ENCODE data around the gene UMODL1. TPM values are rescaled to one million over a fixed set of nuclear protein-coding genes. Genes with fewer than 3 reads are reported as not detected.

UMODL1 gene
- total RNA-seq, 5 donors from 2014 or later (not counting 1 experiment from before 2014, with no cell fraction given), result 0.16 to 0.99 (median 0.82) TPM

- no peak for DNase-seq
- POLR2A ChIA-PET, result interaction anchor here in 1 of 2 donors (0.9 kb wide), 1 partner anchor 99 kb away, joined by 3 read pairs; no protein-coding TSS in a partner anchor
These were observed 88.5 kb downstream of the UMODL1 start for GRCh38 chr21:42159560-42160110.

GRCh38 chr21:42160111-42160721 is 89.1 kb downstream of the UMODL1 start:
- H3K4me3 Mint-ChIP-seq, result peak overlapping the region in 1 of 3 donors; percentile 44
- peaks cover 0 to 23% of the 10 kb centered on the region in 2 experiments for H3K27me3 ChIP-seq (replicated peaks in 1 of 2; ENCODE audit: control insufficient read depth in 2 of 2, extremely low read depth in 1 of 2, insufficient read depth in 2 of 2, low read length in 1 of 2)
- H3K9me3 ChIP-seq, result no peaks in the 10 kb centered on the region
- H3K4me3 ChIP-seq (ENCODE audit: control insufficient read depth in 1 of 2, extremely low read depth in 1 of 2, low read length in 1 of 2), result no peak overlapping the region
- no peak overlapping the region for H3K27ac ChIP-seq (ENCODE audit: low read length)
- no peaks in the 10 kb centered on the region for H3K36me3 Mint-ChIP-seq
- CTCF ChIA-PET, result interaction anchor here in 1 of 2 donors (0.6 to 0.9 kb wide), 2 partner anchors 98 to 99 kb away, joined by 4 read pairs; no protein-coding TSS in a partner anchor
- H3K27me3 Mint-ChIP-seq, result peaks cover 0 to 2% of the 10 kb centered on the region in 2 donors
- no peaks in the 10 kb centered on the region for H3K36me3 ChIP-seq (ENCODE audit: control insufficient read depth in 2 of 2, extremely low read depth in 1 of 2, insufficient read depth in 1 of 2, low read length in 1 of 2)
- WGBS (ENCODE audit: insufficient coverage), result 43% methylated on average over 9 of the region's 25 CpGs
- peaks cover 38 to 52% (median 49%) of the 10 kb centered on the region in 3 donors for H3K4me1 Mint-ChIP-seq
- POLR2A ChIA-PET, result no interaction called here
- DNase-seq (peak in 29 of 35 experiments; percentile 15 to 66 (median 38)), ATAC-seq (replicated peaks in 1 of 4) (peak in 1 of 4 experiments; percentile 87)
- H3K9me3 Mint-ChIP-seq, result no peaks in the 10 kb centered on the region
- H3K4me1 ChIP-seq (ENCODE audit: control insufficient read depth in 1 of 2, extremely low read depth in 1 of 2, insufficient read depth in 2 of 2, low read length in 2 of 2), result peaks cover 25 to 37% of the 10 kb centered on the region in 2 experiments
- H3K27ac Mint-ChIP-seq, result no peak overlapping the region

More at GRCh38 chr21:42159560-42160110, 88.5 kb downstream of the UMODL1 start:
- CTCF ChIA-PET, result interaction anchor here in 1 of 2 donors (0.6 kb wide), 1 partner anchor 99 kb away, joined by 4 read pairs; no protein-coding TSS in a partner anchor
- WGBS (ENCODE audit: insufficient coverage), result 66% methylated on average over 9 of the region's 11 CpGs
- ATAC-seq (replicated peaks in 1 of 4), result no peak
- Histone ChIP-seq H3K4me3 (ENCODE audit: control insufficient read depth in 1 of 2, extremely low read depth in 1 of 2, low read length in 1 of 2) (no peak overlapping the region), H3K27ac (ENCODE audit: low read length) (no peak overlapping the region), H3K36me3 (ENCODE audit: control insufficient read depth in 2 of 2, extremely low read depth in 1 of 2, insufficient read depth in 1 of 2, low read length in 1 of 2) (no peaks in the 10 kb centered on the region), H3K4me1 (ENCODE audit: control insufficient read depth in 1 of 2, extremely low read depth in 1 of 2, insufficient read depth in 2 of 2, low read length in 2 of 2) (peaks cover 23 to 37% of the 10 kb centered on the region in 2 experiments), H3K9me3 (no peaks in the 10 kb centered on the region), H3K27me3 (replicated peaks in 1 of 2; ENCODE audit: control insufficient read depth in 2 of 2, extremely low read depth in 1 of 2, insufficient read depth in 2 of 2, low read length in 1 of 2) (peaks cover 0 to 27% of the 10 kb centered on the region in 2 experiments)
- H3K27ac Mint-ChIP-seq, result peak overlapping the region in 1 of 2 donors; percentile 22
- H3K4me1 Mint-ChIP-seq, result peaks cover 34 to 52% (median 46%) of the 10 kb centered on the region in 3 donors
- H3K9me3 Mint-ChIP-seq, result no peaks in the 10 kb centered on the region
- peaks cover 0 to 2% of the 10 kb centered on the region in 2 donors for H3K27me3 Mint-ChIP-seq
- no peaks in the 10 kb centered on the region for H3K36me3 Mint-ChIP-seq
- peak overlapping the region in 1 of 3 donors; percentile 44 for H3K4me3 Mint-ChIP-seq

GRCh38 chr21:42160765-42161164 is 89.6 kb downstream of the UMODL1 start:
- Mint-ChIP-seq H3K27me3 (no peaks in the 10 kb centered on the region), H3K36me3 (no peaks in the 10 kb centered on the region), H3K4me3 (peak overlapping the region in 1 of 3 donors; percentile 51), H3K27ac (peak overlapping the region; percentile 42 to 44), H3K4me1 (peaks cover 38 to 52% (median 46%) of the 10 kb centered on the region in 3 donors), H3K9me3 (no peaks in the 10 kb centered on the region)
- no peaks in the 10 kb centered on the region for H3K9me3 ChIP-seq
- ChIA-PET POLR2A (no interaction called here), CTCF (interaction anchor here in 1 of 2 donors (0.7 to 0.9 kb wide), 2 partner anchors 68 to 98 kb away, joined by 4 to 7 read pairs; no protein-coding TSS in a partner anchor)
- no peaks in the 10 kb centered on the region for H3K36me3 ChIP-seq (ENCODE audit: control insufficient read depth in 2 of 2, extremely low read depth in 1 of 2, insufficient read depth in 1 of 2, low read length in 1 of 2)
- ATAC-seq (replicated peaks in 1 of 4), result no peak
- peaks cover 25 to 37% of the 10 kb centered on the region in 2 experiments for H3K4me1 ChIP-seq (ENCODE audit: control insufficient read depth in 1 of 2, extremely low read depth in 1 of 2, insufficient read depth in 2 of 2, low read length in 2 of 2)
- no peak overlapping the region for H3K27ac ChIP-seq (ENCODE audit: low read length)
- H3K4me3 ChIP-seq (ENCODE audit: control insufficient read depth in 1 of 2, extremely low read depth in 1 of 2, low read length in 1 of 2), result no peak overlapping the region
- no peak for DNase-seq
- H3K27me3 ChIP-seq (replicated peaks in 1 of 2; ENCODE audit: control insufficient read depth in 2 of 2, extremely low read depth in 1 of 2, insufficient read depth in 2 of 2, low read length in 1 of 2), result peaks cover 0 to 20% of the 10 kb centered on the region in 2 experiments
- 99% methylated on average over 6 of the region's 9 CpGs for WGBS (ENCODE audit: insufficient coverage)

GRCh38 chr21:42161401-42161955 is 90.4 kb downstream of the UMODL1 start:
- POLR2A ChIA-PET, result no interaction called here
- no peaks in the 10 kb centered on the region for H3K27me3 Mint-ChIP-seq
- ATAC-seq (replicated peaks in 1 of 4), result peak; percentile 21 to 35 (median 28)
- no peaks in the 10 kb centered on the region for H3K36me3 ChIP-seq (ENCODE audit: control insufficient read depth in 2 of 2, extremely low read depth in 1 of 2, insufficient read depth in 1 of 2, low read length in 1 of 2)
- peak overlapping the region in 1 of 3 donors; percentile 51 for H3K4me3 Mint-ChIP-seq
- no peaks in the 10 kb centered on the region for H3K36me3 Mint-ChIP-seq
- peak overlapping the region in 1 of 2 donors; percentile 33 for H3K4me3 ChIP-seq (ENCODE audit: control insufficient read depth in 1 of 2, extremely low read depth in 1 of 2, low read length in 1 of 2)
- no peaks in the 10 kb centered on the region for H3K9me3 ChIP-seq
- H3K27ac Mint-ChIP-seq, result peak overlapping the region; percentile 18 to 50
- H3K27ac ChIP-seq (ENCODE audit: low read length), result no peak overlapping the region
- H3K27me3 ChIP-seq (replicated peaks in 1 of 2; ENCODE audit: control insufficient read depth in 2 of 2, extremely low read depth in 1 of 2, insufficient read depth in 2 of 2, low read length in 1 of 2), result peaks cover 0 to 16% of the 10 kb centered on the region in 2 experiments
- 71% methylated on average over 5 of the region's 7 CpGs for WGBS (ENCODE audit: insufficient coverage)
- DNase-seq, result peak in 1 of 35 experiments; percentile 14
- H3K9me3 Mint-ChIP-seq, result no peaks in the 10 kb centered on the region
- peaks cover 38 to 52% (median 46%) of the 10 kb centered on the region in 3 donors for H3K4me1 Mint-ChIP-seq
- CTCF ChIA-PET, result interaction anchor here in 1 of 2 donors (0.7 kb wide), 1 partner anchor 67 kb away, joined by 7 read pairs; no protein-coding TSS in a partner anchor
- peaks cover 25 to 37% of the 10 kb centered on the region in 2 experiments for H3K4me1 ChIP-seq (ENCODE audit: control insufficient read depth in 1 of 2, extremely low read depth in 1 of 2, insufficient read depth in 2 of 2, low read length in 2 of 2)

- Mint-ChIP-seq H3K27me3 (no peaks in the 10 kb centered on the region), H3K27ac (peak overlapping the region; percentile 39 to 67), H3K9me3 (no peaks in the 10 kb centered on the region), H3K36me3 (no peaks in the 10 kb centered on the region), H3K4me3 (peak overlapping the region in 1 of 3 donors; percentile 51), H3K4me1 (peaks cover 38 to 52% (median 46%) of the 10 kb centered on the region in 3 donors)
- Histone ChIP-seq H3K36me3 (ENCODE audit: control insufficient read depth in 2 of 2, extremely low read depth in 1 of 2, insufficient read depth in 1 of 2, low read length in 1 of 2) (no peaks in the 10 kb centered on the region), H3K27me3 (replicated peaks in 1 of 2; ENCODE audit: control insufficient read depth in 2 of 2, extremely low read depth in 1 of 2, insufficient read depth in 2 of 2, low read length in 1 of 2) (peaks cover 0 to 16% of the 10 kb centered on the region in 2 experiments), H3K27ac (ENCODE audit: low read length) (no peak overlapping the region), H3K4me1 (ENCODE audit: control insufficient read depth in 1 of 2, extremely low read depth in 1 of 2, insufficient read depth in 2 of 2, low read length in 2 of 2) (peaks cover 25 to 37% of the 10 kb centered on the region in 2 experiments), H3K9me3 (no peaks in the 10 kb centered on the region), H3K4me3 (ENCODE audit: control insufficient read depth in 1 of 2, extremely low read depth in 1 of 2, low read length in 1 of 2) (no peak overlapping the region)
- POLR2A ChIA-PET, result no interaction called here
- 51% methylated on average over 15 of the region's 15 CpGs for WGBS (ENCODE audit: insufficient coverage)
- peak; percentile 40 to 59 (median 52) for ATAC-seq (replicated peaks in 1 of 4)
- peak in 21 of 35 experiments; percentile 15 to 49 (median 26) for DNase-seq
- CTCF ChIA-PET, result no interaction called here
These were observed 91.0 kb downstream of the UMODL1 start for GRCh38 chr21:42161956-42162681.

All from T-cell (primary cell).